IPS-NIHi7 (cell line): ENCODE results near the gene BMP6.

Source experiments
- DNase-seq: peaks from one replicate; pipeline ENCODE4 v3.0.0; 2012; ENCODE audit warnings: mixed read lengths; ENCODE audit errors: extremely low spot score

Gene BMP6

GRCh38 chr6:7922596-7922995, 196.7 kb downstream of the BMP6 start:
- DNase-seq: no peak

DNA sequence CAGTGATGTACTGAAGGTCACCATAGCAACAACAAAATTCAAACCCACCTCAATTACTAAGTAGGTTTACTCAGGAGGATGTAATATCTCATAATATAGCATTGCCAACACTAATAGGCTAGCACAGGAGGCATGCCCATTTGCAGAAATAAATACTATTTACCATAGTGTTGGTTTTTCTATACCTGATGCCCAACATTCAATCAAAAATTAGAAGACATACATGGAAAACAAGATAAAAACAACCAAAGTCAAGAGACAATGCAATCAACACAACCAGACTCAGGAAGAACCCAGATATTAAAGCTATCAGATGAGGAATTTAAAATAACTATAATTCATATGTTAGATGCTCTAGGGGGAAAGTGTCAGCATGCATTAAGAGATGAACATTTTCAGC, 199.0 kb downstream of the BMP6 start:
- DNase-seq: no peak
